ENCODE data around the gene DOCK8.

The DOCK8 gene

DNA sequence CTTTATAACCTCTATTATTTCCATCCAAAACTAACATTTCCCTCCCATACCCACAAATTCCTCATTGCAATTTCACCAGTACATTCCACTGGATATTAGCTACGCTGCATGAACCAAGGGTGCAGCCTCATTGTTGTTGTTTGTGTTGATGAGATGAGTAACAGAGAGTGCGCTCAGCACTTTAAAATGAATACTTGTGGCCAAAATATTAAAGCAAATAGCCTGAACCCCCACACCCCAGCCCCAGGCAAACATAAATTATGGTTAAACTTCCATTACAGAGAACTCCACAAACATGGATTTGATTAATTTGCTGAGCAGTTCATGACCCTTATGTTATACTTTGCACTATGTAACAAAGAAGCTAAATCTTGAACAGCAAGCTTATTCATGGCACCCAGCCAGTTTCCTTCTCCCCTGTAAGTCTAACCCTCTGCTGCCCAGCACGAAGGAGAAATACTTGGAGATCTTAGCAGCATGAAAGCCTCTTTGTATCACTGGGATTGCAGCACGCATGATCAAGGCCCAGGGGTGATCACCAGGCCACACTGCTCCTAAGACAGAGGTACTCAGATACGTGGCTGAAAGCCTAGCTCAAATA is 205.0 kb downstream of the DOCK8 start:
- DNase-seq (ENCODE audit: insufficient read length, low spot score) (no peak), FAIRE-seq (no peak)
- TF ChIP-seq, protein P1, sequence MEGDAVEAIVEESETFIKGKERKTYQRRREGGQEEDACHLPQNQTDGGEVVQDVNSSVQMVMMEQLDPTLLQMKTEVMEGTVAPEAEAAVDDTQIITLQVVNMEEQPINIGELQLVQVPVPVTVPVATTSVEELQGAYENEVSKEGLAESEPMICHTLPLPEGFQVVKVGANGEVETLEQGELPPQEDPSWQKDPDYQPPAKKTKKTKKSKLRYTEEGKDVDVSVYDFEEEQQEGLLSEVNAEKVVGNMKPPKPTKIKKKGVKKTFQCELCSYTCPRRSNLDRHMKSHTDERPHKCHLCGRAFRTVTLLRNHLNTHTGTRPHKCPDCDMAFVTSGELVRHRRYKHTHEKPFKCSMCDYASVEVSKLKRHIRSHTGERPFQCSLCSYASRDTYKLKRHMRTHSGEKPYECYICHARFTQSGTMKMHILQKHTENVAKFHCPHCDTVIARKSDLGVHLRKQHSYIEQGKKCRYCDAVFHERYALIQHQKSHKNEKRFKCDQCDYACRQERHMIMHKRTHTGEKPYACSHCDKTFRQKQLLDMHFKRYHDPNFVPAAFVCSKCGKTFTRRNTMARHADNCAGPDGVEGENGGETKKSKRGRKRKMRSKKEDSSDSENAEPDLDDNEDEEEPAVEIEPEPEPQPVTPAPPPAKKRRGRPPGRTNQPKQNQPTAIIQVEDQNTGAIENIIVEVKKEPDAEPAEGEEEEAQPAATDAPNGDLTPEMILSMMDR (IDR thresholded peaks at IDR 0.05; ENCODE audit: insufficient read depth, missing control alignments) = no peak

DNA sequence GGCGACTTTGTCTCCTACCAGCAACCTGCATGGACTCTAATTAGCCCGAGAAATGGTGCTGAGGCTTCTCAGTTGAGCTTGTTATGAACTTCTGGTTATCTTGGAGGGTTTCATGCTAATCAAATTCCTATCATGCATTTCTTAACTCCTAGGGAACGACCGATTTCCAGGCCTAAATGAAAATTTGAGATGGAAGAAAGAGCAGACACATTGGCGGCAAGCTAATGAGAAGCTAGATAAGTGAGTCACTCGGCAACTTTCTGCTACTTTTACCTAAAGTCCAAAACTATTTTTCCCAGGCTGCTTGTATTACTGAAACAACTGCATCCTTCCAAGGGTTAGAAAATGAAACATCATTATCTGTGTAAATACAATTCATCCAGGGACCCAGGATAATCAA is 207.2 kb downstream of the DOCK8 start:
- FAIRE-seq (no peak), DNase-seq (ENCODE audit: insufficient read length, low spot score) (no peak)
- TF ChIP-seq, protein P1 (IDR thresholded peaks at IDR 0.05; ENCODE audit: insufficient read depth, missing control alignments) = no peak

- no peak for DNase-seq (ENCODE audit: insufficient read length, low spot score)
- TF ChIP-seq, protein P1 (IDR thresholded peaks at IDR 0.05; ENCODE audit: insufficient read depth, missing control alignments) = no peak
- FAIRE-seq = no peak
Measured at GRCh38 chr9:426264-426663, 211.6 kb downstream of the DOCK8 start.

- DNase-seq (ENCODE audit: insufficient read length, low spot score) (no peak), FAIRE-seq (no peak)
- TF ChIP-seq, protein P1 (IDR thresholded peaks at IDR 0.05; ENCODE audit: insufficient read depth, missing control alignments) = no peak
Measured at GRCh38 chr9:426976-427375, 212.3 kb downstream of the DOCK8 start.

GRCh38 chr9:431701-432100 is 217.0 kb downstream of the DOCK8 start:
- FAIRE-seq (no peak), DNase-seq (ENCODE audit: insufficient read length, low spot score) (no peak)
- TF ChIP-seq, protein P1 (IDR thresholded peaks at IDR 0.05; ENCODE audit: insufficient read depth, missing control alignments) = no peak

DNA sequence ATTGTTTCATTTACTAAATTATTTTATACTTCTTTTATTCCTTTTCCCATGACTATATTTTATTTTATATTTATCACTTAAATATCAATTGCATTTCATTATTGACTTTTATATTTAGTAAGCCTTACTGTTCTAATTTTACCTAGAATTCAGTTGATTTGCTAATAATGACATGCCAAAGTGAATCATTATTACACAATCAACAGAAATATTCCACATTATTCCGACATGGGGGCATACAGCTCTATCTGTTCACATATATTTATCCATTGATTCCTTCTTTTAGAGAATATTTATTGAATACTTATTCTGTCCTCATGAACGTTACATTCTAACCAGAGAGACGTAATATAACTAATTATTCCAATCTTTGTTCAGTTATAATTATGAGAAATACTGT is 221.8 kb downstream of the DOCK8 start:
- FAIRE-seq (no peak), DNase-seq (ENCODE audit: insufficient read length, low spot score) (no peak)
- TF ChIP-seq, protein P1 (IDR thresholded peaks at IDR 0.05; ENCODE audit: insufficient read depth, missing control alignments) = no peak

- DNase-seq (ENCODE audit: insufficient read length, low spot score) = no peak
Measured at GRCh38 chr9:437066-437465, 222.4 kb downstream of the DOCK8 start.

More at GRCh38 chr9:437066-437465, 222.4 kb downstream of the DOCK8 start:
- TF ChIP-seq, protein P1 (IDR thresholded peaks at IDR 0.05; ENCODE audit: insufficient read depth, missing control alignments) = no peak
- no peak for FAIRE-seq
